PC-3 (cell line): ENCODE results near the gene ZNF488.

Experiments
- EZH2 ChIP-seq: fragments of 300-600 bp; sonication (generic); IDR thresholded peaks from one replicate; pipeline ENCODE4 v1.6.1; 2017; ENCODE audit warnings: antibody characterized with exemption, mild to moderate bottlenecking, low read length; ENCODE audit not compliant: unreplicated experiment
- EZH2phosphoT487 ChIP-seq: fragments of 300-600 bp; sonication (generic); IDR thresholded peaks from 2 replicates; pipeline ENCODE4 v1.6.1; 2018; ENCODE audit warnings: mild to moderate bottlenecking, antibody characterized with exemption, low read length, borderline replicate concordance
- TF ChIP-seq, protein P1 (sequence below): fragments of 300-600 bp; sonication (generic); conservative IDR thresholded peaks from 2 replicates; pipeline ENCODE4 v1.5.1; 2017; ENCODE audit warnings: antibody characterized with exemption, low read depth, mild to moderate bottlenecking, low read length

DNA sequence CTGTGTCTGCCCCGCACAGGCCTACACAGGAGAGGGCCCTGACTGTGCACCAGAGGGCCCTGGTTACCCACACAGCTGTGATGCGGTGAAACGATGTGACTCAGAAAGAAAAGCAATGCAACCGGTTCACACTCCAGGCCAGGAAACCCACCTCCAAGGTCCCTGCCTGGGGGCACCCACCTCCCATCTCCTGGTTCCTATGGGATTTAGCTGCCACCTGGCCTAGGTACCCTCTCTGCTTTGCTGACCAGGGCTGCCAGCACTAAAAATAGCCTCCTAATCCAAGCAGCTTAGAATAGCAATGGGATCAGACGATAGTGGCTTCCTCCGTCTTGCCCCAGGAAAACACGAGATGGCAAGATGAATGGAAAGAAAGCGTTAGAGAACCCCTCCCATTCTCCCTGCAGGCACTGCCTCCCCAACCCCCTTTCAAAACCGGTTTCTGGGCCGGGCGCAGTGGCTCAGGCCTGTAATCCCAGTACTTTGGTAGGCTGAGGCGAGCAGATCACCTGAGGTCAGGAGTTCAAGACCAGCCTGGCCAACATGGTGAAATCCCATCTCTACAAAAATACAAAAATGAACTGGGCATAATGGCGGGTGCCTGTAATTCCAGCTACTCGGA is 23.6 kb downstream of the ZNF488 start:
- TF ChIP-seq EZH2 (no peak), EZH2phosphoT487 (no peak)
- TF ChIP-seq, protein P1, sequence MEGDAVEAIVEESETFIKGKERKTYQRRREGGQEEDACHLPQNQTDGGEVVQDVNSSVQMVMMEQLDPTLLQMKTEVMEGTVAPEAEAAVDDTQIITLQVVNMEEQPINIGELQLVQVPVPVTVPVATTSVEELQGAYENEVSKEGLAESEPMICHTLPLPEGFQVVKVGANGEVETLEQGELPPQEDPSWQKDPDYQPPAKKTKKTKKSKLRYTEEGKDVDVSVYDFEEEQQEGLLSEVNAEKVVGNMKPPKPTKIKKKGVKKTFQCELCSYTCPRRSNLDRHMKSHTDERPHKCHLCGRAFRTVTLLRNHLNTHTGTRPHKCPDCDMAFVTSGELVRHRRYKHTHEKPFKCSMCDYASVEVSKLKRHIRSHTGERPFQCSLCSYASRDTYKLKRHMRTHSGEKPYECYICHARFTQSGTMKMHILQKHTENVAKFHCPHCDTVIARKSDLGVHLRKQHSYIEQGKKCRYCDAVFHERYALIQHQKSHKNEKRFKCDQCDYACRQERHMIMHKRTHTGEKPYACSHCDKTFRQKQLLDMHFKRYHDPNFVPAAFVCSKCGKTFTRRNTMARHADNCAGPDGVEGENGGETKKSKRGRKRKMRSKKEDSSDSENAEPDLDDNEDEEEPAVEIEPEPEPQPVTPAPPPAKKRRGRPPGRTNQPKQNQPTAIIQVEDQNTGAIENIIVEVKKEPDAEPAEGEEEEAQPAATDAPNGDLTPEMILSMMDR, result no peak
